Peyer's patch (tissue), 4 donors: ENCODE results near the gene C12orf43. TPM values are rescaled to one million over a fixed set of nuclear protein-coding genes. Genes with fewer than 3 reads are reported as not detected.

Experiments used
- DNase-seq, 3 donors: peaks; one replicate each; pipeline ENCODE4 v3.0.0-alpha.2; 2017 to 2019
- H3K27ac ChIP-seq, 4 donors: fragments of 200-600 bp; sonication (generic); one replicate each; pipeline ENCODE4 v1.5.1; 2016 to 2019
- H3K27me3 ChIP-seq, 2 donors: fragments of 200-600 bp; sonication (generic); one replicate each; pipeline ENCODE4 v1.5.1; 2019
- H3K36me3 ChIP-seq, 3 donors: fragments of 200-600 bp; sonication (generic); one replicate each; pipeline ENCODE4 v1.5.1; 2016 to 2019
- H3K4me1 ChIP-seq, 4 donors: fragments of 200-600 bp; sonication (generic); one replicate each; pipeline ENCODE4 v1.5.1; 2016 to 2019
- H3K4me3 ChIP-seq, 4 donors: fragments of 200-600 bp; sonication (generic); 1 replicate in 3 of 4; 2 replicates in 1 of 4; pipeline ENCODE4 v1.5.1; 2016 to 2019; ENCODE audit warnings: mild to moderate bottlenecking in 1 of 4
- H3K9me3 ChIP-seq, 4 donors: fragments of 200-600 bp; sonication (generic); one replicate each; pipeline ENCODE4 v1.5.1; 2016 to 2019; ENCODE audit warnings: mild to moderate bottlenecking in 1 of 4
- POLR2A ChIP-seq, 2 donors: fragments of 450-650 bp; IDR thresholded peaks; one replicate each; pipeline ENCODE4 v1.5.1; 2017; ENCODE audit warnings: antibody characterized with exemption in 2 of 2, mild to moderate bottlenecking in 2 of 2, moderate library complexity in 2 of 2
- total RNA-seq, 4 donors: library from RNA; depleted of rRNA; stranded (reverse); fragments of >200 nt; gene quantifications; one replicate each; pipeline ENCODE4 v1.1.0, GENCODE V29; 2016
- TF ChIP-seq, protein P1 (sequence below), 6 experiments: fragments of 450-650 bp in 4 of 6; fragments of 200-600 bp in 2 of 6; sonication (generic) in 1 of 6; IDR thresholded peaks; one replicate each; pipeline ENCODE4 v1.5.1; 2017 to 2019; ENCODE audit warnings: antibody characterized with exemption in 6 of 6, mild to moderate bottlenecking in 3 of 6, moderate library complexity in 1 of 6

The C12orf43 gene
- total RNA-seq, 4 donors from 2014 or later, result 7.6 to 16.5 (median 12.0) TPM

DNA sequence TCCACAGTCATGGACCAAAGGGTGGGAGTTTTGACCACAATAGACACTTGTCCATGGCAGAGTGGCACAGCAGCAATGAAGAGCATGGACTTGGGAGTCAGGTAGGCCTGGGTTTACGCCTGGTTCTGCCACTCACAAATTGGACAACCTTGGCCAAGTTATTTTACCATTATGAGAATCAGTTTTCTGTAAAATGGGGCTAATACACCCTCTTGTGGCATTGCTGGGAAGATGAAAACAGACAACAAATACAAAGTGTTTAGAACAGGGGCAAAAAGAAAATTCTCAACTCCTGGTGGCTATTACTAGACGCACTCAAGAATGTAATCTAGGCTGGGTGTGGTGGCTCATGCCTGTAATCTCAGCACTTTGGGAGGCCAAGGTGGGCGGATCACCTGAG lies 2.6 kb downstream of the C12orf43 start:
- H3K27me3 ChIP-seq, result no peaks in the 10 kb centered on the region
- H3K4me1 ChIP-seq, result peaks cover 0 to 10% (median 2%) of the 10 kb centered on the region in 4 donors
- H3K27ac ChIP-seq, result no peak overlapping the region
- H3K36me3 ChIP-seq, result peaks cover 0 to 24% (median 0%) of the 10 kb centered on the region in 3 donors
- no peaks in the 10 kb centered on the region for H3K9me3 ChIP-seq
- TF ChIP-seq POLR2A (IDR thresholded peaks at IDR 0.05), result no peak
- TF ChIP-seq, protein P1, sequence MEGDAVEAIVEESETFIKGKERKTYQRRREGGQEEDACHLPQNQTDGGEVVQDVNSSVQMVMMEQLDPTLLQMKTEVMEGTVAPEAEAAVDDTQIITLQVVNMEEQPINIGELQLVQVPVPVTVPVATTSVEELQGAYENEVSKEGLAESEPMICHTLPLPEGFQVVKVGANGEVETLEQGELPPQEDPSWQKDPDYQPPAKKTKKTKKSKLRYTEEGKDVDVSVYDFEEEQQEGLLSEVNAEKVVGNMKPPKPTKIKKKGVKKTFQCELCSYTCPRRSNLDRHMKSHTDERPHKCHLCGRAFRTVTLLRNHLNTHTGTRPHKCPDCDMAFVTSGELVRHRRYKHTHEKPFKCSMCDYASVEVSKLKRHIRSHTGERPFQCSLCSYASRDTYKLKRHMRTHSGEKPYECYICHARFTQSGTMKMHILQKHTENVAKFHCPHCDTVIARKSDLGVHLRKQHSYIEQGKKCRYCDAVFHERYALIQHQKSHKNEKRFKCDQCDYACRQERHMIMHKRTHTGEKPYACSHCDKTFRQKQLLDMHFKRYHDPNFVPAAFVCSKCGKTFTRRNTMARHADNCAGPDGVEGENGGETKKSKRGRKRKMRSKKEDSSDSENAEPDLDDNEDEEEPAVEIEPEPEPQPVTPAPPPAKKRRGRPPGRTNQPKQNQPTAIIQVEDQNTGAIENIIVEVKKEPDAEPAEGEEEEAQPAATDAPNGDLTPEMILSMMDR (IDR thresholded peaks at IDR 0.05), result peak in 1 of 6 experiments; percentile 8
- DNase-seq, result no peak
- H3K4me3 ChIP-seq, result no peak overlapping the region

GRCh38 chr12:121011820-121012219 lies 4.5 kb downstream of the C12orf43 start:
- no peak overlapping the region for H3K4me3 ChIP-seq
- no peak overlapping the region for H3K27ac ChIP-seq
- DNase-seq, result no peak
- no peaks in the 10 kb centered on the region for H3K27me3 ChIP-seq
- peaks cover 0 to 32% (median 0%) of the 10 kb centered on the region in 3 donors for H3K36me3 ChIP-seq
- H3K9me3 ChIP-seq, result no peaks in the 10 kb centered on the region
- no peak for TF ChIP-seq POLR2A (IDR thresholded peaks at IDR 0.05)
- TF ChIP-seq, protein P1 (IDR thresholded peaks at IDR 0.05), result no peak
- peaks cover 0 to 10% (median 2%) of the 10 kb centered on the region in 4 donors for H3K4me1 ChIP-seq

- no peaks in the 10 kb centered on the region for H3K27me3 ChIP-seq
- DNase-seq, result no peak
- H3K9me3 ChIP-seq, result no peaks in the 10 kb centered on the region
- H3K4me3 ChIP-seq, result no peak overlapping the region
- peaks cover 0 to 10% (median 1%) of the 10 kb centered on the region in 4 donors for H3K4me1 ChIP-seq
- no peak overlapping the region for H3K27ac ChIP-seq
- H3K36me3 ChIP-seq, result peaks cover 0 to 32% (median 0%) of the 10 kb centered on the region in 3 donors
- TF ChIP-seq POLR2A (IDR thresholded peaks at IDR 0.05), result no peak
- TF ChIP-seq, protein P1 (IDR thresholded peaks at IDR 0.05), result no peak
Observed at GRCh38 chr12:121010860-121011259, 5.4 kb downstream of the C12orf43 start.

DNA sequence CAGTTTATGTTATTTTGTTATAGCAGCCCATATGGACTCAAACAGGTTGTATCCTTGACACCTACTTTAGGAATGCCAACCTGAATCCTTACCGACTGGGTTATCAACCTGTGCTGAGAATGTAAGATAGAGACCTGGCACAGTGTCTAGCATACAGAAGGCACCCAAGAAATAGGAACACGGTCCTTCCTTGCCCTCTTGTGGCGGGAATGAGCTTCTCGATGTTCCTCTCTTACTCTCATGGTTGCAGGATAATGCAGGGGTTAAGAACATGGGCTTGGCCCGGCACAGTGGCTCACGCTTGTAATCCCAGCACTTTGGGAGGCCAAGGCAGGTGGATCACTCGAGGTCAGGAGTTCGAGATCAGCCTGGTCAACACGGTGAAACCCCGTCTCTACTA lies 6.5 kb downstream of the C12orf43 start:
- H3K27ac ChIP-seq, result no peak overlapping the region
- DNase-seq, result peak in 1 of 3 donors; percentile 82
- H3K27me3 ChIP-seq, result no peaks in the 10 kb centered on the region
- no peak overlapping the region for H3K4me3 ChIP-seq
- no peak for TF ChIP-seq POLR2A (IDR thresholded peaks at IDR 0.05)
- TF ChIP-seq, protein P1 (IDR thresholded peaks at IDR 0.05), result peak in 4 of 6 experiments; percentile 22 to 84 (median 80)
- H3K36me3 ChIP-seq, result peaks cover 0 to 32% (median 0%) of the 10 kb centered on the region in 3 donors
- H3K4me1 ChIP-seq, result no peaks in the 10 kb centered on the region
- H3K9me3 ChIP-seq, result no peaks in the 10 kb centered on the region

GRCh38 chr12:121008347-121009098 lies 7.8 kb downstream of the C12orf43 start:
- no peak for TF ChIP-seq POLR2A (IDR thresholded peaks at IDR 0.05)
- TF ChIP-seq, protein P1 (IDR thresholded peaks at IDR 0.05), result no peak
- Histone ChIP-seq H3K27ac (no peak overlapping the region), H3K9me3 (no peaks in the 10 kb centered on the region), H3K4me1 (no peaks in the 10 kb centered on the region), H3K36me3 (peaks cover 0 to 44% (median 0%) of the 10 kb centered on the region in 3 donors), H3K4me3 (no peak overlapping the region), H3K27me3 (no peaks in the 10 kb centered on the region)
- no peak for DNase-seq
